ENCODE results near the gene ETV6.

DNA sequence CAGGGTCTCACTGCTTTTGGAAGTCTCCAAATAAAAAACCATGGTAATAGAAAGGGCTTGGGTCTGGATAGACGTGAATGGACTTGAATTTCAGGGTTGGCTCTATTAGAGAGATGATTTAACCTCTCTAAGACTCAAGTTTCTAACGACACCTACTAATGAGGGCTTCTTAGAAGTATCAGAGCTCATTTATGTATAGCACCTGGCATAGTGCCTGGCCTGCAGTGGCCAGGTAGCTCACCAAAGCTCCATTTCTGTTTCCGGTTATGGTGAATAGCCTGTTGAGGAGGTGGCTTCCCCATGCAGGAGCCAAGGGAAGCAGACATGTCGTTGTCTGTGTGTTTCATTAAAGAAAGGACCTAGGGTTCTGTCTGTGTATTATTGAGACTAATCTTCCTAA is 108.6 kb downstream of the ETV6 start:
- TF ChIP-seq, protein P1, sequence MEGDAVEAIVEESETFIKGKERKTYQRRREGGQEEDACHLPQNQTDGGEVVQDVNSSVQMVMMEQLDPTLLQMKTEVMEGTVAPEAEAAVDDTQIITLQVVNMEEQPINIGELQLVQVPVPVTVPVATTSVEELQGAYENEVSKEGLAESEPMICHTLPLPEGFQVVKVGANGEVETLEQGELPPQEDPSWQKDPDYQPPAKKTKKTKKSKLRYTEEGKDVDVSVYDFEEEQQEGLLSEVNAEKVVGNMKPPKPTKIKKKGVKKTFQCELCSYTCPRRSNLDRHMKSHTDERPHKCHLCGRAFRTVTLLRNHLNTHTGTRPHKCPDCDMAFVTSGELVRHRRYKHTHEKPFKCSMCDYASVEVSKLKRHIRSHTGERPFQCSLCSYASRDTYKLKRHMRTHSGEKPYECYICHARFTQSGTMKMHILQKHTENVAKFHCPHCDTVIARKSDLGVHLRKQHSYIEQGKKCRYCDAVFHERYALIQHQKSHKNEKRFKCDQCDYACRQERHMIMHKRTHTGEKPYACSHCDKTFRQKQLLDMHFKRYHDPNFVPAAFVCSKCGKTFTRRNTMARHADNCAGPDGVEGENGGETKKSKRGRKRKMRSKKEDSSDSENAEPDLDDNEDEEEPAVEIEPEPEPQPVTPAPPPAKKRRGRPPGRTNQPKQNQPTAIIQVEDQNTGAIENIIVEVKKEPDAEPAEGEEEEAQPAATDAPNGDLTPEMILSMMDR (conservative IDR thresholded peaks at IDR 0.05; ENCODE audit: low read length) = no peak
- TF ChIP-seq EZH2phosphoT487 (IDR thresholded peaks at IDR 0.05; ENCODE audit: borderline replicate concordance, low read depth, low read length) = no peak
